Large intestine (tissue), 3 donors: ENCODE results near the gene MPG. TPM values are rescaled to one million over a fixed set of nuclear protein-coding genes. Genes with fewer than 3 reads are reported as not detected.

Experiments used
- DNase-seq, 2 donors: peaks; one replicate each; pipeline versions ENCODE4 v3.0.0 to v3.0.0-alpha.2; 2013
- H3K27ac ChIP-seq: one replicate; pipeline ENCODE4 v1.5.1; 2013; ENCODE audit warnings: low read length
- H3K27me3 ChIP-seq: 2 replicates; pipeline ENCODE4 v1.6.1; 2013; ENCODE audit warnings: low read length; ENCODE audit not compliant: control insufficient read depth, insufficient read depth
- H3K36me3 ChIP-seq: 2 replicates; pipeline ENCODE4 v1.6.1; 2013; ENCODE audit warnings: low read length; ENCODE audit not compliant: control insufficient read depth, insufficient read depth
- H3K4me1 ChIP-seq: one replicate; pipeline ENCODE4 v1.6.1; 2013; ENCODE audit warnings: low read length; ENCODE audit not compliant: control insufficient read depth, insufficient read depth
- H3K4me3 ChIP-seq: one replicate; pipeline ENCODE4 v1.5.1; 2013; ENCODE audit warnings: low read length
- H3K9me3 ChIP-seq: one replicate; pipeline ENCODE4 v1.6.1; 2013; ENCODE audit warnings: mild to moderate bottlenecking, low read depth, low read length, moderate library complexity; ENCODE audit not compliant: control insufficient read depth
- WGBS: methylation state at CpG from one replicate; pipeline ENCODE4 v1.1.5; 2013; ENCODE audit warnings: low lambda C conversion rate; ENCODE audit not compliant: insufficient coverage; 5-methylcytosine and 5-hydroxymethylcytosine counted together
- polyA plus RNA-seq: library from polyadenylated mRNA; unstranded; fragments of 120-200 nt; gene quantifications from one replicate; pipeline ENCODE4 v1.2.1, GENCODE V29; 2013

MPG gene
- polyA plus RNA-seq, 1 donor: 31.2 TPM

GRCh38 chr16:84718-85406 lies 6.8 kb downstream of the MPG start:
- H3K4me3 ChIP-seq: no peak overlapping the region
- no peak overlapping the region for H3K27ac ChIP-seq

DNA sequence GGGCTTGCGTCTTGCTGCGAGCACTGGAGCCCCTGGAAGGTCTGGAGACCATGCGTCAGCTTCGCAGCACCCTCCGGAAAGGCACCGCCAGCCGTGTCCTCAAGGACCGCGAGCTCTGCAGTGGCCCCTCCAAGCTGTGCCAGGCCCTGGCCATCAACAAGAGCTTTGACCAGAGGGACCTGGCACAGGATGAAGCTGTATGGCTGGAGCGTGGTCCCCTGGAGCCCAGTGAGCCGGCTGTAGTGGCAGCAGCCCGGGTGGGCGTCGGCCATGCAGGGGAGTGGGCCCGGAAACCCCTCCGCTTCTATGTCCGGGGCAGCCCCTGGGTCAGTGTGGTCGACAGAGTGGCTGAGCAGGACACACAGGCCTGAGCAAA lies 7.4 kb downstream of the MPG start:
- no peak for DNase-seq
- Histone ChIP-seq H3K4me3 (no peak overlapping the region), H3K27ac (no peak overlapping the region), H3K36me3 (peaks cover 61% of the 10 kb centered on the region), H3K27me3 (no peaks in the 10 kb centered on the region), H3K4me1 (no peaks in the 10 kb centered on the region), H3K9me3 (peaks cover 2% of the 10 kb centered on the region)
- no CpG with 5 or more reads among the region's 18 CpGs for WGBS

More at GRCh38 chr16:84718-85406, 6.8 kb downstream of the MPG start:
- Histone ChIP-seq H3K27me3 (no peaks in the 10 kb centered on the region), H3K4me1 (no peaks in the 10 kb centered on the region), H3K9me3 (peaks cover 2% of the 10 kb centered on the region), H3K36me3 (peaks cover 59% of the 10 kb centered on the region)
- DNase-seq: no peak
- no CpG with 5 or more reads among the region's 7 CpGs for WGBS

DNA sequence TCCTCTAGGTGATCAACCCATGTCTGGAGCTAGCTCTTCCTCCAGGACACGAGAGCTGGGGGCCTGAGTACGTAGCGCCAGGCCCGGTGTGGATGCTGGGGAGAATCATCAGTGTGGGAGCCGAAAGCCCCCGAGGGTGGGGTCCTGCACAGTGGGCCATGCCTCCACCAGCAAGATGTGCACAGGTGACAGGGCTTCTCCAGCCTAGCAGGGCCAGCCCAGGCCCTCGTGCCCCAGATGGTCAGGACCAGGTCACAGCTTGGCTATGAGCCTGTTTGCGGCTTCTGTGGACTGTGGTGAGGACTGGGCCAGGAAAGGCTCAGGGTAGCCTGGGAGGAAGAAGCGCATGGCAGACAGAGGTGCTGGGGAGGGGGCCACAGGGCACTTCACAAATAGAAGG lies 7.8 kb downstream of the MPG start:
- H3K4me1 ChIP-seq: no peaks in the 10 kb centered on the region
- no peak for DNase-seq
- H3K9me3 ChIP-seq: peaks cover 2% of the 10 kb centered on the region
- H3K27me3 ChIP-seq: no peaks in the 10 kb centered on the region
- H3K27ac ChIP-seq: no peak overlapping the region
- WGBS: no CpG with 5 or more reads among the region's 9 CpGs
- no peak overlapping the region for H3K4me3 ChIP-seq
- H3K36me3 ChIP-seq: peaks cover 60% of the 10 kb centered on the region

DNA sequence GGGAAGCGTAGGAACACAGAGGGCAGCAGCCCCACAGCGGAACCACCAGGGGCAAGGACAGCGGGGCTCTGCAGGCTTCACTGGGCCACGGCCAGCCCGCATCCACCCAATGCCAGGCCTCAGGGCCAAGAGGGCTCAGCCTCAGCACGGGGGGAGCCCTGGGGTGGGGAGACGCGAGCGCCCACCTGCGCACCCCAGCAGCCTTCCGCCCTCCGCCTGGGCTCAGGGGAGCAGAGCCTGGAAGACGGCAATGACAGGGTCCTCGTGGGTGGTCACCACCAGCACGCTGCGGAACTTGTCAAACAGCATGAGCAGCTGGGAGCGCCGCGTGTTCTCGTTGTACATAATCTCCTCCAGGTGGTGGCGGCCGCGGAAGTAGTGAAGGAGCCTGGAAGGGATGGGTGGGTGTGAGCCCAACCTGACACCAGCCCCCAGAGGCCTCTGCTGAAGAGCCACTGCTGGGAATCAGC lies 8.5 kb downstream of the MPG start:
- DNase-seq: no peak
- Histone ChIP-seq H3K9me3 (peaks cover 2% of the 10 kb centered on the region), H3K4me3 (no peak overlapping the region), H3K36me3 (peaks cover 60% of the 10 kb centered on the region), H3K27me3 (no peaks in the 10 kb centered on the region), H3K27ac (no peak overlapping the region), H3K4me1 (no peaks in the 10 kb centered on the region)
- no CpG with 5 or more reads among the region's 23 CpGs for WGBS

DNA sequence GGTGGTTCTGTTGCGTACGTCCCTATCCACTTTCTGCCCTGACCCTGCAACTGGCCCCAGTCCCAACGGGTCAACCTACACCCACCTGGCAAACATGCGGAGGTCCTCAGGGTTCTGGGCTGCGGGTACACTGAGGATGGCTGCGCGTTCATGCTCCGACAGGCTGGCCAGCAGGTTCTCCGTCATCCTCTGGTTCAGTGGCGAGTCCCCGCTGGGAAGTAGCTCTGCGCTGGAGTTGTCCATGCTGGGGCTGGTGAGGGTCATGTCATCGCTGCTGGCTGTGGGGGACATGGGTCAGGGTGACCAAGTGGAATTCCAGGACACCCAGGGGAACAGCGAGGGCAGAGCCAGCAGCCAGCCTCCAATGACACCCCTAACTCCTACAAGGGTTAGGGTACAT lies 10.6 kb downstream of the MPG start:
- DNase-seq: no peak
- Histone ChIP-seq H3K4me3 (no peak overlapping the region), H3K27me3 (no peaks in the 10 kb centered on the region), H3K27ac (no peak overlapping the region), H3K36me3 (peaks cover 64% of the 10 kb centered on the region), H3K9me3 (peaks cover 2% of the 10 kb centered on the region), H3K4me1 (no peaks in the 10 kb centered on the region)
- no CpG with 5 or more reads among the region's 14 CpGs for WGBS

DNA sequence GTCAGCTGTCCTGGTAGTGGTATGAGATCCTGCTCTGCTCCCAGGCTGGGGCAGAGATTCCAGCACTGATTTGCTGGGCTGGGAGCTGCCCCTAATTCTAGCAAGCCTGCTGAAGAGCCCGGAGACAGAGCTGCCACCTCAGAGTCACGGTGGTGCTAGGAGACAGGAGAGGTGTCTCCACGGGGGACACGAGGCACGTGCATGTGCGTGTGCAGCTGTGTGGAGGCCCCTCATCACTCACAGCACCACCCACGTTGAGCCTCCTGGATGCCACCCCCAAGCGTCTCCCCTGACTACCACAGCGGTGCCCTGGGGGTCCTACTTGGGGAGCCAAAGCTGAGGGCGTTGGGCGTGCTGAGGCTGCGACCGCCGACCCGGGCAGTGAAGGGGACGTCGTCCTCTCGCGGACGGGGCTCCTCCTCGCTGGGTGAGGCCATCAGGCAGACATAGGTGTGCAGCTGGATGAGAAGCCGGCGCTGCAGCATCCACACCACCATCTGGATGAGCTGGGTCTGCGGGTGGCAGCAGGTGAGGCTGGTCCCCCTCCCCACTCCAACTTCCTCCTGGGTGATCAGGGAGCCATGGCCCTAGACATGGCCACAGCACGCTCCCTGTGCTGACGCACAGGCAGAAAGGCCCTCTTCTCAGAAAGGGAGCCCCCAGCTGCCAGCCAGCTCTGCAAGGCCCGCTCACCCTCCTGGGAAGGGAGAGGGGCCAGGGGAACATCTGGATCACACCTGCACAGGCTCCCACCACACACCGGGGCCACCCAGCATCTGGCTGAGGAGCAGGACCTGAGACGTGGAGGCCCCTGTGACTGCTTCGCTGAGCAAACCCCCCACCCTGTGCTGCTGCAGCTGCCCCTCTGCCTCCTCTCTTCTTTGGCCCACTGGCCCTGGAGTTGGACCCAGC lies 11.6 kb downstream of the MPG start:
- H3K27me3 ChIP-seq: no peaks in the 10 kb centered on the region
- no peaks in the 10 kb centered on the region for H3K4me1 ChIP-seq
- WGBS: no CpG with 5 or more reads among the region's 30 CpGs
- no peak for DNase-seq
- no peak overlapping the region for H3K4me3 ChIP-seq
- peaks cover 55% of the 10 kb centered on the region for H3K36me3 ChIP-seq
- H3K9me3 ChIP-seq: peaks cover 2% of the 10 kb centered on the region
- no peak overlapping the region for H3K27ac ChIP-seq

GRCh38 chr16:91484-91883 lies 13.5 kb downstream of the MPG start:
- Histone ChIP-seq H3K4me3 (no peak overlapping the region), H3K27ac (no peak overlapping the region), H3K36me3 (peaks cover 41% of the 10 kb centered on the region), H3K4me1 (no peaks in the 10 kb centered on the region), H3K9me3 (no peaks in the 10 kb centered on the region), H3K27me3 (no peaks in the 10 kb centered on the region)
- DNase-seq: no peak
- WGBS: no CpG with 5 or more reads among the region's 9 CpGs

DNA sequence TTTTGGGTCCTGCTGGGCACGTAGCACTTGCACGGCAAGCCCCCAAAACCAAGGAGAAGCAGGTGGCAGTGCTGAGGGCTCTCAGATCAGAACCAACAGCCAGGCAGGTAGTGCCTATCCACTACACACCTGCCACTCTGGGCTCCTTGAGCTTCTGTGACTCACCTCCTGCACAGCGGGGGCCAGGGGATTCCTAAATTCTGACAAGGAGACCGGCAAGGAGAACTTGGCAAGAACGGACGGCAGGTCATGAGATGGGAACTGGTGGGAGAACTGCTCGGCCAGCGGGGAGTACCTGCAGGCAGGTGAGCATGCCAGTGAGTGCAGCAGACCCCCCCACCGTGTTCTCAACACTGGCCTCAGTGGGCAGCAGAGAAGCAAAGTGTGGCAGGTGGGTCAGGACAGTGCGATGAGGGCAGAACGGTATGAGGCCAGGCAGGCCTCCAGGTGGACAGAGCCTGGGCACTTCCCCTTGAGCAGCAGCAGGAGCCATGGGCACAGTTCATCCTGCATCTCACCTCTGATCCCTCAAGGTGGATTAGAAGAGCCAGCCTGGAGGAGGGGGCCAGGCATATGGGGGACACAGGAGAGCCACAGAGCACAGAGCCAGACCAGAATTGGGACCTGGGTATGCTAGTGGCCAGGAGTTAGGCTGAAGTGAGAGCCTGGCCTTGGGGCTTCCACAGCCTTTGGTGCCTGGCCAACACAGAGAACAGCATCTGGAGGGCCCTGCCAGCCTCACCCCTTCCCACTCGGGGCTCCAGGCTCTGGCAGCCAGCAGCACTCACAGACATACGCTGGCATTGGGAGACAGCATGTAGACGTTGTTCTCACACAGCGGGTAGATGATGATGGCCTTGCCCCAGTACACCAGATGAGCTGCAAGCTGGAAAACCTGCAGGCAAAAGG lies 14.7 kb downstream of the MPG start:
- H3K4me1 ChIP-seq: no peaks in the 10 kb centered on the region
- no CpG with 5 or more reads among the region's 15 CpGs for WGBS
- H3K9me3 ChIP-seq: no peaks in the 10 kb centered on the region
- no peak overlapping the region for H3K4me3 ChIP-seq
- H3K27ac ChIP-seq: no peak overlapping the region
- H3K27me3 ChIP-seq: no peaks in the 10 kb centered on the region
- DNase-seq: no peak
- H3K36me3 ChIP-seq: peaks cover 37% of the 10 kb centered on the region

DNA sequence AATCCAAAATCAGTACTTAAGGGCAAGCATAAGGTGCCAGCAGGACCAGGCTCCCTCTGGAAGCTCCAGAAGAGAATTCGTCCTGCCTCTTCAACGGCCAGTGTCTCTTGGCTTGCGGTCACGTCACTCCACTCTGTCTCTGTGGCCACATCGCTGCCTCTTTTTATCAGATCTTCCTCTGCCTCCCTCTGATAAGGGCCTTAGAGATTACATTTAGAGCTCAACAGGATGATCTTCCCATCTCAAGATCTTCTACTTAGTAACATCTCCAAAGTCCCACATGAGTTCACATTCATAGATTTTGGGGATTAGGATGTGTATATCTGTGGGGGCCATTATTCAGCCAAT lies 16.9 kb downstream of the MPG start:
- Histone ChIP-seq H3K36me3 (peaks cover 30% of the 10 kb centered on the region), H3K4me3 (no peak overlapping the region), H3K9me3 (no peaks in the 10 kb centered on the region), H3K4me1 (no peaks in the 10 kb centered on the region), H3K27ac (no peak overlapping the region), H3K27me3 (no peaks in the 10 kb centered on the region)
- no CpG with 5 or more reads among the region's 5 CpGs for WGBS
- DNase-seq: no peak

- Histone ChIP-seq H3K4me1 (no peaks in the 10 kb centered on the region), H3K27me3 (no peaks in the 10 kb centered on the region)
- WGBS: no CpG with 5 or more reads among the region's 11 CpGs
Observed at GRCh38 chr16:96935-97381, 18.9 kb downstream of the MPG start.

More at GRCh38 chr16:96935-97381, 18.9 kb downstream of the MPG start:
- H3K36me3 ChIP-seq: peaks cover 28% of the 10 kb centered on the region
- DNase-seq: peak; percentile 76 to 86
- no peak overlapping the region for H3K27ac ChIP-seq
- H3K9me3 ChIP-seq: no peaks in the 10 kb centered on the region
- H3K4me3 ChIP-seq: no peak overlapping the region
